Liver (tissue), 9 donors: ENCODE measurements around the gene RAMP3. TPM values are rescaled to one million over a fixed set of nuclear protein-coding genes. Genes with fewer than 3 reads are reported as not detected.

Experiments used
- DNase-seq: peaks from one replicate; pipeline ENCODE4 v3.0.0-alpha.2; 2017; ENCODE audit warnings: low spot score
- H3K27ac ChIP-seq, 2 donors: one replicate each; pipeline ENCODE4 v1.7.0; 2013; ENCODE audit warnings: inconsistent platforms in 2 of 2, low read length in 2 of 2, control low read depth in 1 of 2, low read depth in 1 of 2, mild to moderate bottlenecking in 1 of 2
- H3K27me3 ChIP-seq, 4 donors: one replicate each; pipeline versions ENCODE4 v1.6.1 to v1.7.0; 2013; ENCODE audit warnings: low read length in 3 of 4, inconsistent platforms in 1 of 4, mild to moderate bottlenecking in 1 of 4, moderate library complexity in 1 of 4; ENCODE audit not compliant: control insufficient read depth in 4 of 4, insufficient read depth in 4 of 4
- H3K36me3 ChIP-seq, 4 donors: one replicate each; pipeline versions ENCODE4 v1.6.1 to v1.7.0; 2013; ENCODE audit warnings: low read length in 3 of 4, mild to moderate bottlenecking in 3 of 4, low read depth in 1 of 4, moderate library complexity in 1 of 4; ENCODE audit not compliant: control insufficient read depth in 4 of 4, insufficient read depth in 3 of 4
- H3K4me1 ChIP-seq, 4 donors: one replicate each; pipeline versions ENCODE4 v1.6.1 to v1.7.0; 2013; ENCODE audit warnings: low read length in 3 of 4, mild to moderate bottlenecking in 3 of 4, moderate library complexity in 1 of 4; ENCODE audit not compliant: control insufficient read depth in 4 of 4, insufficient read depth in 4 of 4
- H3K4me3 ChIP-seq, 3 donors: one replicate each; pipeline versions ENCODE4 v1.6.1 to v1.7.0; 2013; ENCODE audit warnings: low read length in 3 of 3, control low read depth in 1 of 3, low read depth in 1 of 3, mild to moderate bottlenecking in 1 of 3
- H3K9ac ChIP-seq, 2 donors: one replicate each; pipeline ENCODE4 v1.7.0; 2013; ENCODE audit warnings: low read length in 2 of 2, mild to moderate bottlenecking in 2 of 2, moderate library complexity in 2 of 2, control low read depth in 1 of 2, low read depth in 1 of 2
- H3K9me3 ChIP-seq, 4 donors: one replicate each; pipeline versions ENCODE4 v1.6.1 to v1.7.0; 2013; ENCODE audit warnings: low read length in 3 of 4; ENCODE audit not compliant: control insufficient read depth in 4 of 4
- EGR1 ChIP-seq, 2 donors: IDR thresholded peaks; 2 replicates each; pipeline ENCODE4 v1.6.1; 2016 to 2018; ENCODE audit warnings: antibody characterized with exemption in 2 of 2, low read depth in 2 of 2
- FOXA2 ChIP-seq: IDR thresholded peaks from 2 replicates; pipeline ENCODE4 v1.6.1; 2016; ENCODE audit warnings: antibody characterized with exemption
- HNF4A ChIP-seq, 2 donors: conservative IDR thresholded peaks; 2 replicates each; pipeline ENCODE4 v1.6.1; 2016; ENCODE audit warnings: antibody characterized with exemption in 2 of 2, mild to moderate bottlenecking in 2 of 2
- HNF4G ChIP-seq: IDR thresholded peaks from 2 replicates; pipeline ENCODE4 v1.6.1; 2016; ENCODE audit warnings: antibody characterized with exemption
- NR2F2 ChIP-seq: IDR thresholded peaks from 2 replicates; pipeline ENCODE4 v1.6.1; 2016; ENCODE audit warnings: antibody characterized with exemption
- RAD21 ChIP-seq, 2 donors: IDR thresholded peaks; 2 replicates each; pipeline ENCODE4 v1.6.1; 2016; ENCODE audit warnings: antibody characterized with exemption in 2 of 2, mild to moderate bottlenecking in 2 of 2
- RXRA ChIP-seq, 2 donors: IDR thresholded peaks; 2 replicates each; pipeline ENCODE4 v1.6.1; 2017 to 2018; ENCODE audit warnings: antibody characterized with exemption in 2 of 2, mild to moderate bottlenecking in 1 of 2
- SP1 ChIP-seq: IDR thresholded peaks from 2 replicates; pipeline ENCODE4 v1.6.1; 2018; ENCODE audit warnings: antibody characterized with exemption, mild to moderate bottlenecking
- TAF1 ChIP-seq: conservative IDR thresholded peaks from 2 replicates; pipeline ENCODE4 v1.6.1; 2016; ENCODE audit warnings: antibody characterized with exemption, mild to moderate bottlenecking
- YY1 ChIP-seq: IDR thresholded peaks from 2 replicates; pipeline ENCODE4 v1.6.1; 2016; ENCODE audit warnings: antibody characterized with exemption, mild to moderate bottlenecking
- WGBS: extraction: QIAGEN DNeasy Blood & Tissue Kit; methylation state at CpG from one replicate; pipeline ENCODE4 v1.1.7; 2013; 5-methylcytosine and 5-hydroxymethylcytosine counted together
- polyA plus RNA-seq, 2 donors: library from polyadenylated mRNA; stranded (reverse) in 1 of 2; unstranded in 1 of 2; fragments of 200-250 nt in 1 of 2; fragments of >200 nt in 1 of 2; fragmentation: Nextera tagmentation in 1 of 2; extraction: Ambion mirVana in 1 of 2; gene quantifications; one replicate each; pipeline versions ENCODE4 v1.2.1 to v1.2.3, GENCODE V29; 2013 to 2015
- total RNA-seq, 2 donors: library from RNA; depleted of rRNA; stranded (reverse); fragments of >200 nt; gene quantifications; one replicate each; pipeline ENCODE4 v1.2.3, GENCODE V29; 2014
- TF ChIP-seq, protein P1 (sequence below): IDR thresholded peaks from 2 replicates; pipeline ENCODE4 v1.6.1; 2016; ENCODE audit warnings: antibody characterized with exemption
- TF ChIP-seq, protein P2 (sequence below): fragments of 150-350 bp; IDR thresholded peaks from 2 replicates; pipeline ENCODE4 v1.5.1; 2017; ENCODE audit warnings: improper control_type of control experiment, low read depth, low read length; ENCODE audit not compliant: missing input control
- TF ChIP-seq, protein P3 (sequence below): IDR thresholded peaks from 2 replicates; pipeline ENCODE4 v1.6.1; 2016; ENCODE audit warnings: antibody characterized with exemption
- TF ChIP-seq, protein P4 (sequence below): IDR thresholded peaks from 2 replicates; pipeline ENCODE4 v1.6.1; 2016; ENCODE audit warnings: antibody characterized with exemption
- TF ChIP-seq, protein P5 (sequence below): IDR thresholded peaks from 2 replicates; pipeline ENCODE4 v1.6.1; 2016; ENCODE audit warnings: antibody characterized with exemption, mild to moderate bottlenecking
- donor health status: healthy.
- donor health status: healthy.
- donor health status: healthy.
- donor health status: healthy.
- donor health status: healthy.

RAMP3 gene
- total and polyA plus RNA-seq, 4 donors = 2.3 to 30.0 (median 22.2) TPM

DNA sequence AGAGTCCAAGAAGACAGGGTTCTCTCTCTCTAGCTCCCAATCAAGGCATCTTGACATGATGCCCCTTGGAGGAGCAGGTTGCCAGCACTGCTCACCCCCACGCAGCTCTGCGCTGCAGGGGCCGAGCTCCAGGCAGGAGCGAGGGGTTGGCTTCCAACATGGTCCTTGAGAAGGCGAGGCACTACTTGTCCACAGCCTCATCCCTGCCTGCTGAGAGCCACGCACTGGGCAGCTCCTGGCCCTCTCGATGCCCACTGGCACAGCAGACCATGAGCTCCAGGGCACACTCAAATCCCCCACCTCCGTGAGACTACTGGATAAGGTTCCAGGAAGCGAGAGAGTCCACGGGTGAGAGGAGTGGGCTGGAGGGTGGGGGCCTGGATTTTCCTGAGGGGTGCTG is 31.1 kb downstream of the RAMP3 start:
- 87% methylated on average over 10 of the region's 10 CpGs for WGBS
- DNase-seq = no peak
- Histone ChIP-seq H3K27me3 (no peaks in the 10 kb centered on the region), H3K9ac (no peak overlapping the region), H3K27ac (no peak overlapping the region), H3K36me3 (no peaks in the 10 kb centered on the region), H3K4me3 (no peak overlapping the region), H3K9me3 (no peaks in the 10 kb centered on the region), H3K4me1 (no peaks in the 10 kb centered on the region)
- no peak for TF ChIP-seq FOXA2

DNA sequence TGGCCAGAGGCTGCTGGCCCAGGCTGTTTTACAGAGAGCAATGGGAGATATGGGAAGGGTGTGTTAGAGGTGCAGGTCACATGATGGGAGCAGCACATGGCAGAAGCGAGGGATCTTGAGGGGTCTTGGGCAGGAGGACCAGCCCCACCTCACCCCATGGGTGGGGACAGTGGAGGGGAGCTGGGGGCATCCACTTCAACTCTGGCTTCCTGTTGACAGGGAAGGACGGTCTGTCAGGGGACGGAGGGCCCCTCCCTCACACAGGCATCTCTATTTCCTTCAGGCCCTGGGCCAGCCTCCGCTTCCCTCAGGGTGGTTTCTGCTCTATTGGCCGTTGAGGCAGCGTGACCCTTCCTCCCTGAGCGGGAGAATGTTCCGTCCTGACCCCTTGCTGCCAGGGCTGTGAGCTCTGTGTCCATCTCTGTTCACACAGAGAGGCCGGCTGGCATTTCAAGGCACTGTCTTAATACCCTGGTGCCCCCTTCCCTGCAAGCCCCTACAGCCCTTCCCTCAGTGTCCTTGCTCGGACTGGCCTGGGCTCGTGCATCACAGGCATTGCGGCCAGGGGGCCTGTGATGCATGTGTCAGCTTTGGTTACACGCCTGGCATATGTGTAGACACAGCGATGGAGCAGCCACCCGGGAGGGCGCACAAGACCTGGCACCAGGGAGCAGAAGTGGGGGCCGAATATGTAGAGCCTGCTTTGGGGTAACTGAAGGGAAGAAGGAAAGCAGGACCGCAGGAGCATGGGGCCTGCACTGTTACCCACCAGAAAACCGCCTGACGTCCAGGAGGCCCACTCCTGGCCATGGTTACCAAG is 31.8 kb downstream of the RAMP3 start:
- no peaks in the 10 kb centered on the region for H3K9me3 ChIP-seq
- H3K4me1 ChIP-seq = no peaks in the 10 kb centered on the region
- H3K27ac ChIP-seq = no peak overlapping the region
- no peaks in the 10 kb centered on the region for H3K27me3 ChIP-seq
- TF ChIP-seq, protein P1, sequence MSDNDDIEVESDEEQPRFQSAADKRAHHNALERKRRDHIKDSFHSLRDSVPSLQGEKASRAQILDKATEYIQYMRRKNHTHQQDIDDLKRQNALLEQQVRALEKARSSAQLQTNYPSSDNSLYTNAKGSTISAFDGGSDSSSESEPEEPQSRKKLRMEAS = no peak
- no peak for TF ChIP-seq EGR1 (IDR thresholded peaks at IDR 0.05; ENCODE audit: low read depth in 2 of 2)
- TF ChIP-seq SP1 = no peak
- no peak for TF ChIP-seq RXRA (IDR thresholded peaks at IDR 0.05)
- no peak for TF ChIP-seq FOXA2
- TF ChIP-seq YY1 = no peak
- no peak for TF ChIP-seq HNF4G
- TF ChIP-seq, protein P2, sequence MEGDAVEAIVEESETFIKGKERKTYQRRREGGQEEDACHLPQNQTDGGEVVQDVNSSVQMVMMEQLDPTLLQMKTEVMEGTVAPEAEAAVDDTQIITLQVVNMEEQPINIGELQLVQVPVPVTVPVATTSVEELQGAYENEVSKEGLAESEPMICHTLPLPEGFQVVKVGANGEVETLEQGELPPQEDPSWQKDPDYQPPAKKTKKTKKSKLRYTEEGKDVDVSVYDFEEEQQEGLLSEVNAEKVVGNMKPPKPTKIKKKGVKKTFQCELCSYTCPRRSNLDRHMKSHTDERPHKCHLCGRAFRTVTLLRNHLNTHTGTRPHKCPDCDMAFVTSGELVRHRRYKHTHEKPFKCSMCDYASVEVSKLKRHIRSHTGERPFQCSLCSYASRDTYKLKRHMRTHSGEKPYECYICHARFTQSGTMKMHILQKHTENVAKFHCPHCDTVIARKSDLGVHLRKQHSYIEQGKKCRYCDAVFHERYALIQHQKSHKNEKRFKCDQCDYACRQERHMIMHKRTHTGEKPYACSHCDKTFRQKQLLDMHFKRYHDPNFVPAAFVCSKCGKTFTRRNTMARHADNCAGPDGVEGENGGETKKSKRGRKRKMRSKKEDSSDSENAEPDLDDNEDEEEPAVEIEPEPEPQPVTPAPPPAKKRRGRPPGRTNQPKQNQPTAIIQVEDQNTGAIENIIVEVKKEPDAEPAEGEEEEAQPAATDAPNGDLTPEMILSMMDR = no peak
- TF ChIP-seq NR2F2 = no peak
- TF ChIP-seq, protein P3, sequence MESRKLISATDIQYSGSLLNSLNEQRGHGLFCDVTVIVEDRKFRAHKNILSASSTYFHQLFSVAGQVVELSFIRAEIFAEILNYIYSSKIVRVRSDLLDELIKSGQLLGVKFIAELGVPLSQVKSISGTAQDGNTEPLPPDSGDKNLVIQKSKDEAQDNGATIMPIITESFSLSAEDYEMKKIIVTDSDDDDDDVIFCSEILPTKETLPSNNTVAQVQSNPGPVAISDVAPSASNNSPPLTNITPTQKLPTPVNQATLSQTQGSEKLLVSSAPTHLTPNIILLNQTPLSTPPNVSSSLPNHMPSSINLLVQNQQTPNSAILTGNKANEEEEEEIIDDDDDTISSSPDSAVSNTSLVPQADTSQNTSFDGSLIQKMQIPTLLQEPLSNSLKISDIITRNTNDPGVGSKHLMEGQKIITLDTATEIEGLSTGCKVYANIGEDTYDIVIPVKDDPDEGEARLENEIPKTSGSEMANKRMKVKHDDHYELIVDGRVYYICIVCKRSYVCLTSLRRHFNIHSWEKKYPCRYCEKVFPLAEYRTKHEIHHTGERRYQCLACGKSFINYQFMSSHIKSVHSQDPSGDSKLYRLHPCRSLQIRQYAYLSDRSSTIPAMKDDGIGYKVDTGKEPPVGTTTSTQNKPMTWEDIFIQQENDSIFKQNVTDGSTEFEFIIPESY = no peak
- no peak for TF ChIP-seq HNF4A (conservative IDR thresholded peaks at IDR 0.05)
- TF ChIP-seq, protein P4, sequence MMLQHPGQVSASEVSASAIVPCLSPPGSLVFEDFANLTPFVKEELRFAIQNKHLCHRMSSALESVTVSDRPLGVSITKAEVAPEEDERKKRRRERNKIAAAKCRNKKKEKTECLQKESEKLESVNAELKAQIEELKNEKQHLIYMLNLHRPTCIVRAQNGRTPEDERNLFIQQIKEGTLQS = no peak
- TF ChIP-seq RAD21 (IDR thresholded peaks at IDR 0.05) = no peak
- no peak for TF ChIP-seq TAF1
- TF ChIP-seq, protein P5, sequence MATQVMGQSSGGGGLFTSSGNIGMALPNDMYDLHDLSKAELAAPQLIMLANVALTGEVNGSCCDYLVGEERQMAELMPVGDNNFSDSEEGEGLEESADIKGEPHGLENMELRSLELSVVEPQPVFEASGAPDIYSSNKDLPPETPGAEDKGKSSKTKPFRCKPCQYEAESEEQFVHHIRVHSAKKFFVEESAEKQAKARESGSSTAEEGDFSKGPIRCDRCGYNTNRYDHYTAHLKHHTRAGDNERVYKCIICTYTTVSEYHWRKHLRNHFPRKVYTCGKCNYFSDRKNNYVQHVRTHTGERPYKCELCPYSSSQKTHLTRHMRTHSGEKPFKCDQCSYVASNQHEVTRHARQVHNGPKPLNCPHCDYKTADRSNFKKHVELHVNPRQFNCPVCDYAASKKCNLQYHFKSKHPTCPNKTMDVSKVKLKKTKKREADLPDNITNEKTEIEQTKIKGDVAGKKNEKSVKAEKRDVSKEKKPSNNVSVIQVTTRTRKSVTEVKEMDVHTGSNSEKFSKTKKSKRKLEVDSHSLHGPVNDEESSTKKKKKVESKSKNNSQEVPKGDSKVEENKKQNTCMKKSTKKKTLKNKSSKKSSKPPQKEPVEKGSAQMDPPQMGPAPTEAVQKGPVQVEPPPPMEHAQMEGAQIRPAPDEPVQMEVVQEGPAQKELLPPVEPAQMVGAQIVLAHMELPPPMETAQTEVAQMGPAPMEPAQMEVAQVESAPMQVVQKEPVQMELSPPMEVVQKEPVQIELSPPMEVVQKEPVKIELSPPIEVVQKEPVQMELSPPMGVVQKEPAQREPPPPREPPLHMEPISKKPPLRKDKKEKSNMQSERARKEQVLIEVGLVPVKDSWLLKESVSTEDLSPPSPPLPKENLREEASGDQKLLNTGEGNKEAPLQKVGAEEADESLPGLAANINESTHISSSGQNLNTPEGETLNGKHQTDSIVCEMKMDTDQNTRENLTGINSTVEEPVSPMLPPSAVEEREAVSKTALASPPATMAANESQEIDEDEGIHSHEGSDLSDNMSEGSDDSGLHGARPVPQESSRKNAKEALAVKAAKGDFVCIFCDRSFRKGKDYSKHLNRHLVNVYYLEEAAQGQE = no peak
- DNase-seq = peak; percentile 26
- no peak overlapping the region for H3K4me3 ChIP-seq
- H3K36me3 ChIP-seq = no peaks in the 10 kb centered on the region
- H3K9ac ChIP-seq = no peak overlapping the region
- 85% methylated on average over 20 of the region's 20 CpGs for WGBS
